ENCODE results near the gene KCNJ6.

Gene KCNJ6

GRCh38 chr21:37562920-37563640, 353.2 kb downstream of the KCNJ6 start:
- peak in 1 of 3 experiments; percentile 43 for DNase-seq

- no peak for DNase-seq
These were observed 354.0 kb downstream of the KCNJ6 start for GRCh38 chr21:37561941-37562919.

DNA sequence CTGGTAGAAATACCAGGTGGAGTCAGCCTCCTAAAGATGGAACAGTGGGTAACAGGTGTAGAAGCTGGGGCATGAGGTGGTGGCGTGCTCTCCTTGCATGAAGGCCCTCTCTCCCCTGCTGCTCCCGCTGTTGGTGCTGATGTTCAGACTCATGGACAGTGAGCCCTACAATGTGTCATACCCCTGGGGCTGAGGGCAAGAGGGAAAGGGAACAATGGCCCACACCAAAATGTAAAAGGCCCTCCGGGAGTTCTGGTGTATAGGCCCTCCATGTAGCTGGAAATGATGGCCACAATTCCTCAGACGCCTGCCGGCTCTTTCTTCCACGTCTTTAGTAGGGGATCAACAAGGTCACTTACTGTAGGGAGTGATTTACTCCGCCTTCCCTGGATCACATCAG, 354.8 kb downstream of the KCNJ6 start:
- no peak for DNase-seq

DNA sequence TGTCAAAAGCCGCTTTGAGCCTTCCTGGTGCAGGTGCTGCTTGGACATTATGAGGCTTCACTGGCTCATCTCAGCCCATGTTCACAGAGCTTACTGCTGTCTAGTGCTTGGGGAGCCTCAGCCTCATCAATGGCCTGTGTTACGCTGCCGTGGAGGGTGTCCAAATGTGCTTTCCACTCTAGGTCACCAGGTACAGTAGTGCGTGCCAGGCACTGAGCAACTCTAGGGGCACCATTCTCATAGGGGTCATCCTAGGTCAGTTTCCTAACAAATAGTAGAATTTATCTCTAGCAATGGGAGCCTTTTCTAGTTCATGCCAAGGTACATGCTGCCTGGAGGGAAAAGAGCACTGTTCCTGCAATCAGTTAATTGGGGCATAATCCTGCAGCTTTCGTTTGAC, 355.9 kb downstream of the KCNJ6 start:
- no peak for DNase-seq

GRCh38 chr21:37558676-37559211, 357.5 kb downstream of the KCNJ6 start:
- DNase-seq = no peak
